Body of pancreas (tissue), 4 donors: ENCODE measurements around the gene CYP26C1.

Experiments
- POLR2A ChIP-seq, 3 donors: fragments of 450-650 bp; IDR thresholded peaks; one replicate each; pipeline ENCODE4 v1.6.1; 2016; ENCODE audit warnings: antibody characterized with exemption in 3 of 3, mild to moderate bottlenecking in 2 of 3
- TF ChIP-seq, protein P1 (sequence below), 7 experiments: fragments of 450-650 bp in 4 of 7; fragments of 200-600 bp in 3 of 7; sonication (generic) in 3 of 7; IDR thresholded peaks; one replicate each; pipeline ENCODE4 v1.5.1; 2016 to 2019; ENCODE audit warnings: antibody characterized with exemption in 7 of 7

DNA sequence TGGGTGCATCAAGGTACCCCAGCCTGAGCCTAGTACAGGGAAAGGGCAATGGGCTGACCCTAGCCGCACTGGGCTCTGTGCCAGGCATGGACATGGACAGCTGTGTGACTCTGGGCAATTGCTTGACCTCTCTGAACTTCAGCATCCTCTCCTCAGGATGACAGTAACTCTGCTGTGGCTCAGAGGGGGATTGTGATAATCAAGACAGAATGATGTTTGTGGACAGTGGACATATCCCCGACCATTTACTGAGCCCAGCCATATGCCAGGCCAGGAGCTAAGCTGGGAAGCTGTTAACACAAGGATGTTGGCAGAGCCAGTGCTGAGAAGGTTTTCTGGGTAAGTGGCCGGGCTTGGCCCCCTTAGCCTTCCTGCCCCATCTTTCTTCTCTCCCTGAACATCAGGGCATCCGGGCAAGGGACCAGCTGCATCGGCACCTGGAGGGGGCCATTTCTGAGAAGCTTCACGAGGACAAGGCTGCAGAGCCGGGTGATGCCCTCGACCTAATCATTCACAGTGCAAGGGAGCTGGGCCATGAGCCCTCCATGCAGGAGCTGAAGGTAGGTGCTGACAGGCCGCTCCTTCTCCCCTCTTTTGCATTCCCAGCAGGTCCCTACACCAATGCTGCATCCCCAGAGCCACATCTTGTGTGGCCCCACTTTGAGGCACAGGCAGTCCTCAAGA is 3.5 kb downstream of the CYP26C1 start:
- TF ChIP-seq POLR2A (IDR thresholded peaks at IDR 0.05): no peak
- TF ChIP-seq, protein P1, sequence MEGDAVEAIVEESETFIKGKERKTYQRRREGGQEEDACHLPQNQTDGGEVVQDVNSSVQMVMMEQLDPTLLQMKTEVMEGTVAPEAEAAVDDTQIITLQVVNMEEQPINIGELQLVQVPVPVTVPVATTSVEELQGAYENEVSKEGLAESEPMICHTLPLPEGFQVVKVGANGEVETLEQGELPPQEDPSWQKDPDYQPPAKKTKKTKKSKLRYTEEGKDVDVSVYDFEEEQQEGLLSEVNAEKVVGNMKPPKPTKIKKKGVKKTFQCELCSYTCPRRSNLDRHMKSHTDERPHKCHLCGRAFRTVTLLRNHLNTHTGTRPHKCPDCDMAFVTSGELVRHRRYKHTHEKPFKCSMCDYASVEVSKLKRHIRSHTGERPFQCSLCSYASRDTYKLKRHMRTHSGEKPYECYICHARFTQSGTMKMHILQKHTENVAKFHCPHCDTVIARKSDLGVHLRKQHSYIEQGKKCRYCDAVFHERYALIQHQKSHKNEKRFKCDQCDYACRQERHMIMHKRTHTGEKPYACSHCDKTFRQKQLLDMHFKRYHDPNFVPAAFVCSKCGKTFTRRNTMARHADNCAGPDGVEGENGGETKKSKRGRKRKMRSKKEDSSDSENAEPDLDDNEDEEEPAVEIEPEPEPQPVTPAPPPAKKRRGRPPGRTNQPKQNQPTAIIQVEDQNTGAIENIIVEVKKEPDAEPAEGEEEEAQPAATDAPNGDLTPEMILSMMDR (IDR thresholded peaks at IDR 0.05): no peak
